ENCODE results near the gene CDR2. TPM values are rescaled to one million over a fixed set of nuclear protein-coding genes. Genes with fewer than 3 reads are reported as not detected.

CDR2 gene
- total and polyA plus RNA-seq, 9 of the 15 experiments (the other 6 are each of a cell fraction or from before 2014, with no cell fraction given): 4.6 to 30.3 (median 19.9) TPM

DNA sequence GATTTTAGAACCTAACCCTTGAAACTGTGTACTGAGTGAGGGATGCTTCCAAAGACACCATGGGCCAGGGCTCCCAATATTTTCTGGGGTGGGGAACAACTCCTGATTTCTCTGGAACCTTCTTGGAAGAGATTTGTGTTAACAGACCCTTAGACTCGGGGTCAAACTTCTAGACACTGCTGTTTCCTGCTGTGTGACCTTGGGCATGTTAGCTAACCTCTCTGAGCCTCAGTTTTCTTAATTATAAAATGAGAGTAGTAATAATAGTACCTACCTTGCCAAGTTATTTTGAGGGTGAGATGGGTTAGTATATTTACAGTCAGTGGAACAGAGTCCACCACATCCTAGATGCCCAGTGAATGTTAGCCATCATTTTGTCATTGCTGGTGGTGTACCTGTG, 58.4 kb downstream of the CDR2 start (continued):
- TF ChIP-seq, protein P1, sequence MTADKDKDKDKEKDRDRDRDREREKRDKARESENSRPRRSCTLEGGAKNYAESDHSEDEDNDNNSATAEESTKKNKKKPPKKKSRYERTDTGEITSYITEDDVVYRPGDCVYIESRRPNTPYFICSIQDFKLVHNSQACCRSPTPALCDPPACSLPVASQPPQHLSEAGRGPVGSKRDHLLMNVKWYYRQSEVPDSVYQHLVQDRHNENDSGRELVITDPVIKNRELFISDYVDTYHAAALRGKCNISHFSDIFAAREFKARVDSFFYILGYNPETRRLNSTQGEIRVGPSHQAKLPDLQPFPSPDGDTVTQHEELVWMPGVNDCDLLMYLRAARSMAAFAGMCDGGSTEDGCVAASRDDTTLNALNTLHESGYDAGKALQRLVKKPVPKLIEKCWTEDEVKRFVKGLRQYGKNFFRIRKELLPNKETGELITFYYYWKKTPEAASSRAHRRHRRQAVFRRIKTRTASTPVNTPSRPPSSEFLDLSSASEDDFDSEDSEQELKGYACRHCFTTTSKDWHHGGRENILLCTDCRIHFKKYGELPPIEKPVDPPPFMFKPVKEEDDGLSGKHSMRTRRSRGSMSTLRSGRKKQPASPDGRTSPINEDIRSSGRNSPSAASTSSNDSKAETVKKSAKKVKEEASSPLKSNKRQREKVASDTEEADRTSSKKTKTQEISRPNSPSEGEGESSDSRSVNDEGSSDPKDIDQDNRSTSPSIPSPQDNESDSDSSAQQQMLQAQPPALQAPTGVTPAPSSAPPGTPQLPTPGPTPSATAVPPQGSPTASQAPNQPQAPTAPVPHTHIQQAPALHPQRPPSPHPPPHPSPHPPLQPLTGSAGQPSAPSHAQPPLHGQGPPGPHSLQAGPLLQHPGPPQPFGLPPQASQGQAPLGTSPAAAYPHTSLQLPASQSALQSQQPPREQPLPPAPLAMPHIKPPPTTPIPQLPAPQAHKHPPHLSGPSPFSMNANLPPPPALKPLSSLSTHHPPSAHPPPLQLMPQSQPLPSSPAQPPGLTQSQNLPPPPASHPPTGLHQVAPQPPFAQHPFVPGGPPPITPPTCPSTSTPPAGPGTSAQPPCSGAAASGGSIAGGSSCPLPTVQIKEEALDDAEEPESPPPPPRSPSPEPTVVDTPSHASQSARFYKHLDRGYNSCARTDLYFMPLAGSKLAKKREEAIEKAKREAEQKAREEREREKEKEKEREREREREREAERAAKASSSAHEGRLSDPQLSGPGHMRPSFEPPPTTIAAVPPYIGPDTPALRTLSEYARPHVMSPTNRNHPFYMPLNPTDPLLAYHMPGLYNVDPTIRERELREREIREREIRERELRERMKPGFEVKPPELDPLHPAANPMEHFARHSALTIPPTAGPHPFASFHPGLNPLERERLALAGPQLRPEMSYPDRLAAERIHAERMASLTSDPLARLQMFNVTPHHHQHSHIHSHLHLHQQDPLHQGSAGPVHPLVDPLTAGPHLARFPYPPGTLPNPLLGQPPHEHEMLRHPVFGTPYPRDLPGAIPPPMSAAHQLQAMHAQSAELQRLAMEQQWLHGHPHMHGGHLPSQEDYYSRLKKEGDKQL (CRISPR knock-in tag; IDR thresholded peaks at IDR 0.05; ENCODE audit: borderline replicate concordance): no peak
- TF ChIP-seq, protein P2, sequence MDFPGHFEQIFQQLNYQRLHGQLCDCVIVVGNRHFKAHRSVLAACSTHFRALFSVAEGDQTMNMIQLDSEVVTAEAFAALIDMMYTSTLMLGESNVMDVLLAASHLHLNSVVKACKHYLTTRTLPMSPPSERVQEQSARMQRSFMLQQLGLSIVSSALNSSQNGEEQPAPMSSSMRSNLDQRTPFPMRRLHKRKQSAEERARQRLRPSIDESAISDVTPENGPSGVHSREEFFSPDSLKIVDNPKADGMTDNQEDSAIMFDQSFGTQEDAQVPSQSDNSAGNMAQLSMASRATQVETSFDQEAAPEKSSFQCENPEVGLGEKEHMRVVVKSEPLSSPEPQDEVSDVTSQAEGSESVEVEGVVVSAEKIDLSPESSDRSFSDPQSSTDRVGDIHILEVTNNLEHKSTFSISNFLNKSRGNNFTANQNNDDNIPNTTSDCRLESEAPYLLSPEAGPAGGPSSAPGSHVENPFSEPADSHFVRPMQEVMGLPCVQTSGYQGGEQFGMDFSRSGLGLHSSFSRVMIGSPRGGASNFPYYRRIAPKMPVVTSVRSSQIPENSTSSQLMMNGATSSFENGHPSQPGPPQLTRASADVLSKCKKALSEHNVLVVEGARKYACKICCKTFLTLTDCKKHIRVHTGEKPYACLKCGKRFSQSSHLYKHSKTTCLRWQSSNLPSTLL (IDR thresholded peaks at IDR 0.05): no peak
